NCI-H526 (cell line): ENCODE data around the gene DPP4.
"Not testable (repeated sequence)": the region's sequence is repeated elsewhere in the genome, so short reads cannot be mapped to it uniquely, and the experiment has no call there.

Experiments used
- DNase-seq, 2 experiments: peaks; one replicate each; lab custom pipeline; 2025; lab: John Stamatoyannopoulos, UW

DPP4 gene

DNA sequence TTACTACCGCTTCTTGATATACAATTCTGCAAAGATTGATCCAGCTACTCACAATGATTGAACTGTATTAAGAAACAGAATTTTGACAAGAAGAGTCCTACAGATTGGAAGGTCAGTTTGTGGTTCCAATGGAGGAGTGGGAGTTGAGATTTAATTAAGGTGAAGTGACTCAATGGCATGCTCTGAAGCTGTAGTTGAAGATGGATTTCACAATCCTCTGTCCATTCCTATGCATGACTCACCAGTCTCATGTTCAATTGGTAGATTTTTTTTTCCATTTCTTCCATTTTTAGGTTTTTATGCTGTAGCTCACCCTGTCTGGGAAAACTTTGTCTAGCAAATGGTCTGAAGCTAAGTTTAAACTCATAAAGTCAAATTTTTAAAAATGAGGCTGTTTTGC lies 83.3 kb downstream of the DPP4 start:
- DNase-seq: no peak

DNA sequence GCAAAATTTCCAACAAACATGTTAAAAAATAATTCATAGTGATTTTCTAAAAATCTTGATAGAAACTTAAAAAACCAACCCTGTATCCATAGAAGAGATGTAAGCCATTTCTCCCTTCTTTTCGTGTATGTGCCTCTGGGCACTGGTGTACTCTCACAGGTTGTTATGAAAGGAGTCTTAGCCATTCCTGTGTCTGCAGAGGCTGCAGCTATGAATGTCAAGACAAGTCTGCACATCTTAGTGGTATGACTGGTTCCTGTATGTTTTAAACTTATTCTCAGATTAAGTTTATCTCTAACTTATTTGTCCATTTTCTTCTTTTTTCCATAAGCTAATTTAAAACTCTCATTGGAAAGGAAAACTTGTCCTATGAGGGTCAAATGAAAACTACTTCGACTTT lies 84.0 kb downstream of the DPP4 start:
- no peak for DNase-seq

DNA sequence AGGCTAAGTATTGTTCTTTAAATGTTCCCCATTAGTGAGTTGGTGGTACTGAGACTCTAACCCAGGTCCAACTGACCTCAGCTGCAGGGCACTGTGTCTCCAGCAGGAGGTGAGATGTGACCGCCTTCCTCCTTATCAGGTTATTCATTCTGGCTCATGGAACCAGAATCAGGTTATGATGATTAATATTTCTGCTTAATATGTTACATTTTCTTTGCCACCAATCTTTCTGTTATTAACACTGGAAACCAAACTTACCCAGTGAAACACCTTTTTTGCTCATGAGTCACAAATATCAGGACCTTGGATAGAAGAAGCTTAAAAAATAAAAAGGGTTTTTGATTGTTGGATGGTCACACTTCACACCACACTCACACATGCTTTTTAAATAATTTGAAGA lies 85.4 kb downstream of the DPP4 start:
- no peak for DNase-seq

DNA sequence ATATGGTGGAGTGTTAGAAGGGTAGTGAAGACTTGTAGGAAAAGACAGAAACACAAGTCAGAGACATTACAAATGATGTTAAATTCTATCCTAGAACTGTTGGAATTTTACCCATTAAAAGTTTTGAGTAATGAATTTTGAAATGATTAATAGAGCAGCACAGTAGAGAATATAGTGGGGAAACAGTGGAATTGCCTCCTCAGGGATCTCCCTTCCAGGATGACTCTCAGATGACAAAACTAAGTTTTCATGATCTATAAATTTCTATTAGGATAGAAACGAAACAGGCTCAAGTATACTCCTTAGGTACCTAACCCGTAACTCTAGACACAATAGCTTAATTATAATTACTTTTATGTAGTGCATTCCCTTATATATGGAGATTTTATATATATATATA lies 86.7 kb downstream of the DPP4 start:
- no peak for DNase-seq

DNA sequence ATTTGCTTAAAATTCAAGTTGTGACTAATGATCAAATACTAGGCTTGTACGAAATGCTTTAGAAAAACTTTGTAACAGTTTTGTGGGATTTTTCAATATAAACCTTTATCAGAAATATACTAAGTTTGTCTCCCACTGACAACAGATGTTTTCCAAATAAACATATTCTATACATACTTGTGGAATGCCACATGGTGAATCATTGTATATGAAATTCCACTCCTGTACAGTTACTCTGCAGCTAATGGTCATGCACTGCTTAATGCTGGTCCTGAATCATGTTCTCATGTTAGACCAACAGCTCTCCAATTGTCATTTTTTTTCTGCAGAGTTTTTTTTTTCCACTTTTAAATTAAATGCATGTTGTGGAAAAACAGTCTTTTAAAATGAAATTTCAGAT lies 90.1 kb downstream of the DPP4 start:
- DNase-seq: no peak

DNA sequence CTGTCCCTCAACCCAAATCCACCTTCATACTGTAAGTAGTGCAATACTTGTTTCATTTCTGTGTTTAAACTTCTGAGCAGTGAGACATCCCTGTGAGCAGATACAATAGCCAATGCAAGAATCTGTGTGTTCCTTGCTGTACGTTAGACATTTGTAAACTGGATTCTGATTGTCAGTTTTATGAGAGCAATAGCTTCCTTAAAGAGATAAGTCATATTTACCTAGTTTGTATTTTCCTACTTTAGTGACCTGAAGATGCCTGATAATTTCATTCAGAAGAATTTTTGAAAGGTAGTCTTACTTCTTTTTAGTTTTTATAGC lies 90.7 kb downstream of the DPP4 start:
- DNase-seq: no peak

DNA sequence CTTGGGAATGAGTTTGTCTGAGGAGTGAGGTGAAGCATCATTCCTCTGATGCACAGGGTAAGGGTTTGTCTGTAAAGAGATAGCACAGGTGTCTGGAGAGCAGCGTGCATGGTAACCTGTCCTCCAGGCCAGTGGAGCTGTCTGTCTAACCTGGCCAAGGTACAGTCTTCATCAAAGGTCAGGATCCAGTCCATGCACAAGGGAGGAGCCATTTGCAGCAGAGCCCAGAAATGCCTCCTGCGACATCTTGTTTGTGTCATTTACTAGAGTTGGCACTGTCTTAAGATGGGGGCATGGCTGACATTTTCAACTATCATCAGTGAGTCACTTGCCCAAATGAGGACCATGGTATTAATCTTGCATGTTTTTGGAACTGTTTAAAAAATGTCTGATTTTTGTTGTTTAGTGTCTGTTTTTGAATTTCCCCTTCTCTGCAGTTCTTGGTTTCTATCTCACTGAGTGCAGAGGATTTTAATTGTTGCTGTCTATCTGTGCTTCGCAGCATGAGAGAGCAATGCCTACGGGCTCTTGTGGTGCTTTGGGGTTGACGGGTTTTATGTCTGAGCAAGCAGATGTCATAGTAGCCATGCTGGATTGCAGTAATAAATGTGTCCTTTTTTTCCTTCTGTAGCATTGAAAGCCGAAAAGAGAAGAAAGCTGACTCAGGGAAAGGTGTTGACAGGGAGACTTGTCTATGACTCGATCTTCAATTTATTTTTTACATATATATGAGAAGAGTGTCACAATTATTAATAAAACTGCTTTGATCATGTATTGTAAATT lies 91.3 kb downstream of the DPP4 start:
- DNase-seq: no peak

DNA sequence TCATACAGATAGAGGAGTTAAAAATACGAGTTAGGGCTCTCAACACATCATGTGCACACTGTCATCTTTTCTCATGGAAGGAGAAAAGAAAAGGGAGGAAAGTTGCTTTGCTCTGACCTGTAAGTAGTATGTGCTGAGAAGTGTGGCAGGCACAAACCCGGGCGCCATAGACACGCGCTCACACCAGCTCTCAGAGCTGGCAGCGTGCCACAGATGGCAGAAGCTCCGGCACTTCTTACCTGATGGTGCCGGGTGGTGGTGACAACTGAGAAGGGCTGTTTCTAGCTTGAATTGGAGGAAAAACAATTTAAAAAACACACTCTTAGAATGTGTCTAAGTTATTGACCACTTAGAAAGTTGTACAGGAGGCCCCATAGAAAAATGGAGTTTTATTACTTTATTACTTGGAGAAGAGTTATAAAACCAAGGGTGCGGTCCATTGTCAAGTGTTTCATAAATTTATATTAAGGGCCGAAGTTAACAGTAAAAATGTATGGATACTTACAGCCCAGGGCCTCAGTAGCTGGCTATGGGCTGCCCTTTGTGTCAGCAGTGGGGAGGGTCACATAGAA lies 92.2 kb downstream of the DPP4 start:
- DNase-seq: no peak

DNA sequence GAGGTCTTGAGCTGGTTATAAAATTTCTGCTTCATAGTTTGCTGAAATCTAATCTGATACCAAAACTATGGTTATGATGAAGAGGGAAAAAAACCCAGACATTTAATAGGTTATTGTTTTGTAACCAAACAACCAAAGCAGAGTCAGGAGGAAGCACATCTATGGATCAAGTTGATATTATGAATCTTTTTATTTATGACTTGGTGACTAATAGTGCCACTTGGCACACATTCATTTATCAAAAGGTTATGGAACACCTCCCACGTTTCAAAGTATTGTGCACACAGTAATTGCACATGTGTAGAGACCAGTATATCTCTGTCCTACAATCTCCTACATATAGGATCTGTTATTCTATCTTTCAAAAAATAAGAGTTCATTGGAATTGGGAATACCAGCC lies 93.0 kb downstream of the DPP4 start:
- no peak for DNase-seq

DNA sequence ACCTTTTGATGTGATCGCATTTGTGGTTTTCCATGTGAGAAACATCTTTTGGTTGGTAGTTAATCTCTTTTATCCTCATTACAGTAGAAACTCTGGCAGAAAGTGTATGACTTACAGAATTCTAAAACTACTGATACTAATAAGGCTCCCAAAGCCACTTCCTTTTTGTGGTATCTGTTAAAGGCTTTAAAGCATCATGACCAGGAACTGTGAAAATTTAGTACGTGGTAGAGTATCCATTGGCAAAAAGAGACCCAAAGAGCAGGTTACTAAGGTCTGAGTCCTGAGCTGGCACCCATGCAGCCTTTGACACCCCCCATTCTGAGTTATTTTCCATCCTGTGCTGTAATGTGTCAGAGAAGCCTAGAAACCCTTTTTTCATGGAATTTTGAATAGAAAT lies 94.5 kb downstream of the DPP4 start:
- DNase-seq: no peak

DNA sequence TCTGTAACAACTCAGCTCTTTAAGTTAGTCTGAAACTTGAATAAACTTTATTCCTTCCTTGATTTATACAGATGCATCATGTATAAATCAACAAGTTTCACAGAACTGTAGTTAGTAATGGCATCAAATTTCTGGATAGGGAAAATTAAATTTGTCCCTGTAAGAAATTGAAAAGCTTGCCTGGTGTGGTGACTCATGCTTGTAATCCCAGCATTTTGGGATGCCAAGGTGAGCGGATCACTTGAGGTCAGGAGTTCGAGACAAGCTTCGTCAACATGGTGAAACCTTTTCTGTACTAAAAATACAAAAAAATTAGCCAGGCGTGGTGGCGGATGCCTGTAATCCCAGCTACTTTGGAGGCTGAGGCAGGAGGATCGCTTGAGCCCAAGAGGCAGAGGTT lies 96.1 kb downstream of the DPP4 start:
- not testable (repeated sequence) for DNase-seq

DNA sequence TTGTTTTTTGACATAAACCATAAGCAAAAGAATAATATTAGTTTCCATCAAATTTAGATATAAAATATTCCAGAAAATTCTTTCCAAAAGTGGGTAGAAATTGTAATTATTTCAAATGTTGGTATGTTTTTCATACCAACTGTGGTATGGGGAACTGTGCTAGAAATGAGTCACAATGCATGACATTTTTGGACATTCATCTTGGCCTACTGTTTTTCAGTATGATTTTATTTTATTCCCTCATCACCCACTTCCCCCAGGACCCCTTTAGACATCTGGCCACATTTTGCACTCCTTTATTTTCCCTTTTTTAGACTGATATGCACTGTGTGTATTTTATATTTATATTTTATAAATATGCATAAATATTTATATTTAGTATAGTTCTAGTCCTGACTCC lies 97.1 kb downstream of the DPP4 start:
- no peak for DNase-seq

DNA sequence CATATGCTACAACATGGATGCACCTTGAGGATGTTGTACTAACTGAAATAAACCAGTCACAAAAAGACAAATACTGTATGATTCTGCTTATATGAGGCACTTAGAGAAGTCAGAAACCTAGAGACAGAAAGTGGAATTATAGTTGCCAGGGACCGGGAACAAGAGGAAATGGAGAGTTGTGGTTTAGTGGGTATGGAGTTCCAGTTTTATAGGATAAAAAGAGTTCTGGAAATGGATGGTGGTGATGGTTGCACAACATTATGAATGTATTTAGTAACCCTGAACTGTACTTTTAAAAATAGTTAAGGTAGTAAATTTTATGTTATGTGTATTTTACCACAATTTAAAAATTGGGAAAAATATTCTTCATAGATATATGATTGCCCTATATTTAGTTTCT lies 97.7 kb downstream of the DPP4 start:
- DNase-seq: no peak

DNA sequence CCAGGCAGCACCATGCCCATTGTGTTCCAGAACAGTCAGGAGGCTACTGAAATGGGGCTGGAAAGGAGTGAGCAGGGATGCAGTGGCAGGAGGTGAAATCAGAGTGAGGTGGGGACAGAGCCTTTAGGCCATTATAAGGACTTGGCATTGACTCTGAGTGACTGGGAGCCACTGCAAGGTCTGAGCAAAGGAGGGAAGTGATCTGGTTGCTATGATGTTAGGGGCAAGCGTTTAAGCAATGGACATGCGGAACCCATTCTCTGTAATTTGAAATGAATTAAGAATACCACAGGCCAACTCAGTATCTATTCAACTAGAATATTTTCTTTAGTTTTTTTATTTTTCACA lies 98.2 kb downstream of the DPP4 start:
- DNase-seq: no peak

DNA sequence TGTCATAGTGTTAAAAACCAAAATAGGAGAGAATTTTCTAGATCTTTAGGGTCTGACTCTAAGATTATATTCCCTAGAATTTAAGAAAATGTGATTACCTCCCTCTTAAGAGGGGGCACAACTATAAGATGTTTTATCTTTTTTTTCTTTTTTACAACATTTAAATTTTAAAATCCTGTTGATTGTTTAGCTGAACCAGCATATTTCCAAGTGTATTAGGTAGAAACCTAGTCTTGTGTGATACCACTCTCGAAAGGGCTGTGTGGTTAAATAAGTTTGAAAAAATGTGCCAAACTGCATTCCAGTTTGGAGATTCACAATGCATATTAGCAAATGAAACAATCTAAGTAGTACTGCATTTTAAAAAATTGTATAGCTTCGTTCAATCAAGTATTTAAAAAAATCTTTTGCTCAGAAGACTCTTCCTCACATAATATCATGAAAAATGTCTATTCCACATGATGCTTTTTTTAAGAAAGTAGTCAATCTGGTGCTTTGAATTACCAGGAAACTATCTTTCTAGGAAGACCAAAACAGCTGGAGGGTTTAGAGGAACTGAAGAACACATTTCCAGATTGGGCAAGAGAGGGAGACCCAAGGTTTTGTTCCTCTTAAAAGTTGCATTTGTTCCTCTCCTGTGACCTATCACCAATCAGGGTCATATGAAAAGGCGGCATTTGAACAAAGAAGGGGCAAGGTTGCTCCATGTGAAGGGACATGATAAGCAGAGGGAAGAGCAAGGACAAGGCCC lies 98.8 kb downstream of the DPP4 start:
- DNase-seq: no peak

DNA sequence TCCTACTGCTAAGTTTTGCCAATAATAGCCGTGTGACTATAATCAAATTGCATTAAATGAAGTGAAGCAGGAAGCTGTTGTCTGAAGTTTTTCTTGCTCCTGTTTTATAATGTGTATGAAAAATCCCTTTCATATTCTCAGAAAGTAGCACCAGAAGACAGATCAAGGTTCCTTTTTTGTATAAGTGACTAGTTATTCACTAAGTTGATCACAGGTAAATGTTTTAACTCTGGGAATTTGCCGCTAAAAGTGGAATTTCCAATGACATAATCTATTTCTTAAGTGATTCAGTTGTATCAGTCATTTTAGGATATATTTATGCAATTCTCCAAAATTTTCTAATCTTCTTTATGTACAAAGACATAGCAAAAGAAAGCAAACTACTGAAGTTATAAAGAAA lies 99.6 kb downstream of the DPP4 start:
- DNase-seq: no peak

DNA sequence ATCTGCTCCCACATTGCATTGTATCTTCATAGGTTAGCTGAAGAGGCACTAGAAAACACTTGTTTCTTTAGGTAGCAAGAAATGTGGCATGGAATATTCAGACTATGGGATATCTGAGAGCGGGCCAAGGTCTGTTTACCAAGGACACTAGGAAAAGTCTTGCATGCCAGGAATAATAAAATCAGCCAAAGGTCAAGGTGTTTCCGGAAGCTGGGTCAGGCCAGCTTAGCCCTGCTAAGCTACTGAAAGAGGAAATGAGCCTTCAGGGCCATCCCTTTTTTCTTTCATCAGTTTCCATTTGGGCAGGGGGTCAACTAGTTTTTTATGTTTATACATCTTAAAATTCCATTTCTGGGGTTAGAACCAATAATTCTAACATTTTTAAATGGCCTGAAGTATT lies 101.1 kb downstream of the DPP4 start:
- DNase-seq: no peak

DNA sequence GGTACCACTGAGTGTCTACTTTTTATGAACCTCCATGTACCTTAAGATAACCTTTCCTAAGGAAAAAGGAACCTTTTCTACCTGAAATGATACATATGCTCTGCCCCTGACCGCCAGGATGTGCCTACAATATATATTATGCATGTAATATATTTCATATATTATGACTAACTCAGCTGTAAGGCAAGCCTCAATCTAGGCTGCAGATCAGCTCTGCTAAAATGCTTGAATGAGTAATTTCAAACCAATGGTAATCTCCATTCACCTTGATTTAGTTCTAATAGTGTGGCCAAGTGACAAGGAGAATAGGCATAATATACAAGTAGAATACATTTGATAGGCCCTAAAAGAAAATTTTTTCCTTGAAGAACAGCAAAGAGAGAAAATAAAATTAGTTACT lies 101.8 kb downstream of the DPP4 start:
- DNase-seq: no peak

DNA sequence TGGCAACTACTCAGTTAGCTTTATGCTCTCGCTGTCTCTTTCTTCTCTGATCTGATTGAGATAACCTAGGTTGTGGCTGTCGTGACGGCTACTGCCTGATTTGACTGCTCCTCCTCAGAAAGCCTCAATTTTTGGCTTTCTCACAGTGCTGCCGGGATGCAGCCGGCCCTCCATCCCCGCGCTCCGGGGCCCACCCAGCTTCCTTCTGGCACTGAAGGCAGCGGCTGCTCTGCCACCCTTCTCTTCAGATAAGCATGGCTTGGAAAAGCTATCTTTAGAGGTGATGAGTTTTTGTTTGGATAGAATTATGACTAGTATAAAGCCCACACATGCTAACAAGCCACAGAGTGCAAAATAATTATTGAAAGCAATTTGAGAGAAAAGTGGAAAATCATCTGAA lies 102.5 kb downstream of the DPP4 start:
- no peak for DNase-seq

DNA sequence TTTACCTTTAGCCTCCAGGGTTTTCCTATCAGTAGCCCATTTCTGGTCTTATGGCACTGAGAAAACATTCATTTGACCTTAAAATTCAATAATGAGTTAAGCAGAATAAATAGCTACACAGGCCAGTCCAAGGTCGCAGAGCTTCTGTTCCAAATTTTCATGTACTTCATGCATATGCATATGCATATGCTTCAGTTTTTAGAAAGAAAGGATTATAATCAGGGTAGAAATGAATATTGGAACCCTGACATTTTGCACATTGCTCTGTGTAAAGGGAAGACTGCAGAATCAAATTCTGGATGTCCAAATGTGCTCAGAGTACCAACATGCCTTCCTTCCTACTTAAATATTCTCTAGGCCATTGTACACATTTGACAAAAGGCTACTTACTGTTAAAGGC lies 104.9 kb downstream of the DPP4 start:
- DNase-seq: no peak

DNA sequence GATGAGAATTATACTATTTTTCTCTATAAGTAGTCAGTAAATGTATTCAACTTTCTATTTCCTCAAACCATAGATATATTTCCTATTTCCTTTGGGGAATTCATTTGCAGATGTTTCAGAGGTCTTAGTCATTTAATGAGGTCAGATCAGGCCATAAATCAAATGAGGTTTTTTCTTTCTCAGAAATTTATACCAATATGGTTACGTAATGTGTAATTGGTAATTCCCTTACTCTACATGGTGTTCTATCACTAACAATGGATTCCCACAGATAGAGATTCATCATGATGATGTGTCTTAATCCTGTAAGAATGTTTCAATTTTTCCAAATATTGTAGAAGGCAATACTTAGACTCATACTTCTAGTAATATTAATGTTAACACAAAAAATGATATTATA lies 108.0 kb downstream of the DPP4 start:
- no peak for DNase-seq

DNA sequence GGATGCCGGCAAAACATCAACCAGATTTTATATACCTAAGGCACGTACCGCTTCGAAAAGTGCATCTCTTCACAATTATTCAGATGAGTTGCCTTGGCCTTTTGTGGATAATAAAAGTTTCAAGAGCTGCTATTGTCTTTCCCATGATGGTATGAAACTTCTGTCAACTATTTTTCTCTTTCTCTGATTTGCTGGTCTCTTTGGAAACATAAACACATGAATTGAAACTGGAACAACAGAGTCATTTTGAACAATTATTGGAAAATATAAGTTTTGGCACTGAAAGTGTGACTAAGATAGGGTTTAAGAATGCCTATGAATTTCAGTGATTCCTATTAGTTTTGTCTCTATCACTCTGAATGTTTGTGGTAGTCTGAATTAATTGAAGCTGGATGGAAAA lies 109.9 kb downstream of the DPP4 start:
- DNase-seq: no peak

DNA sequence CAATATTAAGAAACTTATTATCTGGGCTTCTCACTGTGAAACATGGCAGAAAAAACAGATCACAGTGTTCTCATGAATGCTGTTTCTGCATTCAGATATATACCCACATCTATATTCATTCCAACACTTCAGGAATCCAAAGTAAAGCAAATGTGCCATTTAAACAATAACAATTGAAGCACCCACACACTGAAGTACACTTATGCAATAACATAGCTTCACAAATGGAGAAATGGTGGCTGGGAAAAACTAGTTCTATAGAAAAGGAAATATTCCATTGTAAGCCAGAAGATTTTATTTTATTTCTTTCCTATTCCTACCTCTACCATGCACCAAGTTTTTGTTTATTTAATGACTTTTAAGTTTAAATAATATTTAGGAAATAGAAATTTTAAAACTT lies 111.9 kb downstream of the DPP4 start:
- no peak for DNase-seq

DNA sequence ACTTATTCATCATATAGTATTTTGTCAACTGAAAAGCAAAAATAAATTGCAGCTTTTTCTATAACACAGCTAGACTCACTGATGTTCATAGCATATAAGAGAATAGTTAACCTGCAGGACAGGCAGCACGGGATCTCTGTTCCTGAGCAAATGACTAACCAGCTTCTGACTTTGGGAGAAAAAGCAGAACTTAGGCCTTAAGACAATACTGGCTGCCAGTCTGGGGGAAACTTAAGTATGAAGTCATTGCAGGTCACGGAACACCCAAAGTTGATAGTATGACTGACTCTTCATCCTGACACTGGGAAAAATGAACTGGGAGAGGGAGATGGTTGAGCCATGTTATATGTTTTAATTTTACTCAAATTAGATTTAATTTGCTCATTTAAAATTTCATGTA lies 113.0 kb downstream of the DPP4 start:
- DNase-seq: no peak
